ENCODE results near the gene SPATA21.

The SPATA21 gene

GRCh38 chr1:16450863-16451481 is 13.7 kb upstream of the SPATA21 start:
- no peak for DNase-seq (ENCODE audit: low spot score)

- DNase-seq (ENCODE audit: low spot score) = no peak
These were observed 12.4 kb upstream of the SPATA21 start for GRCh38 chr1:16449666-16450065.

- DNase-seq (ENCODE audit: low spot score) = no peak
These were observed 11.8 kb upstream of the SPATA21 start for GRCh38 chr1:16449065-16449464.

GRCh38 chr1:16447641-16448040 is 10.4 kb upstream of the SPATA21 start:
- no peak for DNase-seq (ENCODE audit: low spot score)

GRCh38 chr1:16446116-16446515 is 8.9 kb upstream of the SPATA21 start:
- DNase-seq (ENCODE audit: low spot score) = no peak

GRCh38 chr1:16445052-16445451 is 7.8 kb upstream of the SPATA21 start:
- DNase-seq (ENCODE audit: low spot score) = no peak

- no peak for DNase-seq (ENCODE audit: low spot score)
These were observed 6.9 kb upstream of the SPATA21 start for GRCh38 chr1:16443975-16444770.

- DNase-seq (ENCODE audit: low spot score) = no peak
These were observed 5.7 kb upstream of the SPATA21 start for GRCh38 chr1:16442941-16443340.

GRCh38 chr1:16442265-16442664 is 5.0 kb upstream of the SPATA21 start:
- no peak for DNase-seq (ENCODE audit: low spot score)

- peak; percentile 33 for DNase-seq (ENCODE audit: low spot score)
These were observed 4.0 kb upstream of the SPATA21 start for GRCh38 chr1:16441282-16441665.

- DNase-seq (ENCODE audit: low spot score) = peak; percentile 85
These were observed 3.5 kb upstream of the SPATA21 start, which contains the start of gene NECAP2 for GRCh38 chr1:16440470-16441281. Gene NECAP2 (plus strand): TSS chr1:16440724. CDS start chr1:16440762, 38 bp downstream.

GRCh38 chr1:16440131-16440469 is 2.9 kb upstream of the SPATA21 start:
- peak; percentile 29 for DNase-seq (ENCODE audit: low spot score)

- DNase-seq (ENCODE audit: low spot score) = no peak
These were observed 1.7 kb upstream of the SPATA21 start for GRCh38 chr1:16438924-16439323.

- no peak for DNase-seq (ENCODE audit: low spot score)
These were observed 1.3 kb upstream of the SPATA21 start for GRCh38 chr1:16438516-16438915.

- DNase-seq (ENCODE audit: low spot score) = no peak
These were observed 2.7 kb downstream of the SPATA21 start for GRCh38 chr1:16434501-16434900.

GRCh38 chr1:16434007-16434406 is 3.2 kb downstream of the SPATA21 start:
- DNase-seq (ENCODE audit: low spot score) = no peak

- no peak for DNase-seq (ENCODE audit: low spot score)
These were observed 4.2 kb downstream of the SPATA21 start for GRCh38 chr1:16433030-16433429.

- no peak for DNase-seq (ENCODE audit: low spot score)
These were observed 6.6 kb downstream of the SPATA21 start for GRCh38 chr1:16430606-16431005.

- no peak for DNase-seq (ENCODE audit: low spot score)
These were observed 11.8 kb downstream of the SPATA21 start for GRCh38 chr1:16425125-16426025.

- no peak for DNase-seq (ENCODE audit: low spot score)
These were observed 15.2 kb downstream of the SPATA21 start for GRCh38 chr1:16422041-16422440.

- no peak for DNase-seq (ENCODE audit: low spot score)
These were observed 16.0 kb downstream of the SPATA21 start for GRCh38 chr1:16421201-16421600.
